ENCODE results near the gene TYW1. TPM values are rescaled to one million over a fixed set of nuclear protein-coding genes. Genes with fewer than 3 reads are reported as not detected.

The TYW1 gene
- total RNA-seq, 1 experiment from 2014 or later = 24.5 TPM

DNA sequence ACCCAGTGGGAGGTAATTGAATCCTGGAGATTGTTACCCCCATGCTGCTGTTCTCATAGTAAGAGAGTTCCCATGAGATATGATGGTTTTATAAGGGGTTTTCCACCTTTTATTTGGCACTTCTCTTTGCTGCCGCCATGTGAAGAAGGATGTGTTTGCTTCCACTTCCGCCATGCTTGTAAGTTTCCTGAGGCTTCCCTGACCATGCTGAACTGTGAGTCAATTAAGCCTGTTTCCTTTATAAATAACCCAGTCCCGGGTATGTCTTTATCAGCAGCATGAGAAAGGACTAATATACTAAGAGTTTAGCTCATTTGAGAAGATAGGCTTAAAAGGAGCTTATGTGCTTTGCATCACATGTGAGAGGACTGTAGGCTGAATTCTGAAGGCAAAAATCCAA is 46.3 kb upstream of the TYW1 start:
- no peak for ATAC-seq
- TF ChIP-seq SIN3A (IDR thresholded peaks at IDR 0.05; ENCODE audit: borderline replicate concordance, insufficient read depth, low read depth, low read length) (no peak), REST (IDR thresholded peaks at IDR 0.05; ENCODE audit: insufficient read depth in 1 of 2, low read depth in 2 of 2, low read length in 1 of 2) (no peak), POLR2AphosphoS5 (IDR thresholded peaks at IDR 0.05; ENCODE audit: low read depth, low read length) (no peak), TCF7L2 (IDR thresholded peaks at IDR 0.05; ENCODE audit: low read depth, low read length) (no peak)
- TF ChIP-seq, protein P1, sequence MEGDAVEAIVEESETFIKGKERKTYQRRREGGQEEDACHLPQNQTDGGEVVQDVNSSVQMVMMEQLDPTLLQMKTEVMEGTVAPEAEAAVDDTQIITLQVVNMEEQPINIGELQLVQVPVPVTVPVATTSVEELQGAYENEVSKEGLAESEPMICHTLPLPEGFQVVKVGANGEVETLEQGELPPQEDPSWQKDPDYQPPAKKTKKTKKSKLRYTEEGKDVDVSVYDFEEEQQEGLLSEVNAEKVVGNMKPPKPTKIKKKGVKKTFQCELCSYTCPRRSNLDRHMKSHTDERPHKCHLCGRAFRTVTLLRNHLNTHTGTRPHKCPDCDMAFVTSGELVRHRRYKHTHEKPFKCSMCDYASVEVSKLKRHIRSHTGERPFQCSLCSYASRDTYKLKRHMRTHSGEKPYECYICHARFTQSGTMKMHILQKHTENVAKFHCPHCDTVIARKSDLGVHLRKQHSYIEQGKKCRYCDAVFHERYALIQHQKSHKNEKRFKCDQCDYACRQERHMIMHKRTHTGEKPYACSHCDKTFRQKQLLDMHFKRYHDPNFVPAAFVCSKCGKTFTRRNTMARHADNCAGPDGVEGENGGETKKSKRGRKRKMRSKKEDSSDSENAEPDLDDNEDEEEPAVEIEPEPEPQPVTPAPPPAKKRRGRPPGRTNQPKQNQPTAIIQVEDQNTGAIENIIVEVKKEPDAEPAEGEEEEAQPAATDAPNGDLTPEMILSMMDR (IDR thresholded peaks at IDR 0.05) = no peak
- no TSS peak for BruUV-seq (replicated peaks)
- no peak overlapping the region for H3K4me3 ChIP-seq (ENCODE audit: low read depth in 2 of 2, low read length in 2 of 2)
- ChIA-PET POLR2A (no interaction called here), CTCF (interaction anchor here (0.5 kb wide), 1 partner anchor 34 kb away, joined by 7 read pairs; no protein-coding TSS in a partner anchor)
- peaks cover 16% of the 10 kb centered on the region for H3K36me3 ChIP-seq (ENCODE audit: control insufficient read depth, insufficient read depth, low read length)
- intact Hi-C loops (cut with micrococcal nuclease; ENCODE audit: unreplicated experiment) = no loop called here
- peaks cover 10% of the 10 kb centered on the region for H3K4me1 ChIP-seq (ENCODE audit: control insufficient read depth, insufficient read depth, low read length)
- no peak overlapping the region for H3K27ac ChIP-seq (ENCODE audit: low read length)
- no peak for DNase-seq (ENCODE audit: low read depth, low spot score)
- H3K27me3 ChIP-seq (ENCODE audit: control insufficient read depth, insufficient read depth, low read length) = no peaks in the 10 kb centered on the region
- in situ Hi-C loops (cut with HindIII; ENCODE audit: low pct_unique_long_range_greater_than_20kb, low sequenced_read_pairs) = no loop called here
- no peaks in the 10 kb centered on the region for H3K9me3 ChIP-seq (ENCODE audit: control insufficient read depth, insufficient read depth, low read depth, low read length)

GRCh38 chr7:66950763-66951162 is 45.9 kb upstream of the TYW1 start:
- intact Hi-C loops (cut with micrococcal nuclease; ENCODE audit: unreplicated experiment) (no loop called here), in situ Hi-C loops (cut with HindIII; ENCODE audit: low pct_unique_long_range_greater_than_20kb, low sequenced_read_pairs) (no loop called here)
- no TSS peak for BruUV-seq (replicated peaks)
- peaks cover 10% of the 10 kb centered on the region for H3K4me1 ChIP-seq (ENCODE audit: control insufficient read depth, insufficient read depth, low read length)
- no peak overlapping the region for H3K27ac ChIP-seq (ENCODE audit: low read length)
- ChIA-PET CTCF (interaction anchor here (0.5 kb wide), 1 partner anchor 33 kb away, joined by 7 read pairs; no protein-coding TSS in a partner anchor), POLR2A (no interaction called here)
- DNase-seq (ENCODE audit: low read depth, low spot score) = no peak
- H3K9me3 ChIP-seq (ENCODE audit: control insufficient read depth, insufficient read depth, low read depth, low read length) = no peaks in the 10 kb centered on the region
- no peak for ATAC-seq
- no peak overlapping the region for H3K4me3 ChIP-seq (ENCODE audit: low read depth in 2 of 2, low read length in 2 of 2)
- peaks cover 19% of the 10 kb centered on the region for H3K36me3 ChIP-seq (ENCODE audit: control insufficient read depth, insufficient read depth, low read length)
- TF ChIP-seq SIN3A (IDR thresholded peaks at IDR 0.05; ENCODE audit: borderline replicate concordance, insufficient read depth, low read depth, low read length) (no peak), POLR2AphosphoS5 (IDR thresholded peaks at IDR 0.05; ENCODE audit: low read depth, low read length) (no peak), TCF7L2 (IDR thresholded peaks at IDR 0.05; ENCODE audit: low read depth, low read length) (no peak), REST (IDR thresholded peaks at IDR 0.05; ENCODE audit: insufficient read depth in 1 of 2, low read depth in 2 of 2, low read length in 1 of 2) (no peak)
- TF ChIP-seq, protein P1 (IDR thresholded peaks at IDR 0.05) = no peak
- no peaks in the 10 kb centered on the region for H3K27me3 ChIP-seq (ENCODE audit: control insufficient read depth, insufficient read depth, low read length)

Measured in Panc1 (cell line).